Cardiac muscle cell (in vitro differentiated cells and primary cell): ENCODE results near the gene CACNA2D4. TPM values are rescaled to one million over a fixed set of nuclear protein-coding genes. Genes with fewer than 3 reads are reported as not detected.
A peak's percentile ranks its signal among the peaks of the same experiment; 100 is the strongest.

ENCODE experiments used
- DNase-seq, 2 donors: peaks; one replicate each; pipeline versions ENCODE4 v3.0.0 to v3.0.0-alpha.2; 2010 to 2017; ENCODE audit warnings: low read depth in 1 of 2, low spot score in 1 of 2
- H3K27ac ChIP-seq: fragments of 200-600 bp; sonication (generic); 2 replicates; pipeline ENCODE4 v1.5.1; 2016
- H3K27me3 ChIP-seq: fragments of 200-600 bp; sonication (generic); 2 replicates; pipeline ENCODE4 v1.6.0; 2016; ENCODE audit warnings: control low read depth
- H3K36me3 ChIP-seq: fragments of 200-600 bp; sonication (generic); 2 replicates; pipeline ENCODE4 v1.5.1; 2016; ENCODE audit warnings: control low read depth
- H3K4me1 ChIP-seq: fragments of 200-600 bp; sonication (generic); 2 replicates; pipeline ENCODE4 v1.8.1; 2017; ENCODE audit warnings: low read depth, mild to moderate bottlenecking, mixed run types
- H3K4me3 ChIP-seq: fragments of 200-600 bp; sonication (generic); 2 replicates; pipeline ENCODE4 v1.5.1; 2016; ENCODE audit warnings: mild to moderate bottlenecking
- H3K9me3 ChIP-seq: fragments of 200-600 bp; sonication (generic); 2 replicates; pipeline ENCODE4 v1.5.1; 2017; ENCODE audit warnings: low read depth, mild to moderate bottlenecking, control low read depth
- polyA plus RNA-seq: library from polyadenylated mRNA; unstranded; fragments of >200 nt; fragmentation: Nextera tagmentation; extraction: Ambion mirVana; gene quantifications from 2 replicates; pipeline ENCODE4 v1.2.1, GENCODE V29; 2016
- total RNA-seq: library from RNA; depleted of rRNA; stranded (reverse); fragments of >200 nt; gene quantifications from 2 replicates; pipeline ENCODE4 v1.2.3, GENCODE V29; 2016
- TF ChIP-seq, protein P1 (sequence below): IDR thresholded peaks from 2 replicates; pipeline ENCODE4 v1.5.1; 2012; ENCODE audit warnings: low read depth, mild to moderate bottlenecking, low read length

Gene CACNA2D4
- total and polyA plus RNA-seq, 2 experiments from 2014 or later = 0.39 to 1.3 TPM

DNA sequence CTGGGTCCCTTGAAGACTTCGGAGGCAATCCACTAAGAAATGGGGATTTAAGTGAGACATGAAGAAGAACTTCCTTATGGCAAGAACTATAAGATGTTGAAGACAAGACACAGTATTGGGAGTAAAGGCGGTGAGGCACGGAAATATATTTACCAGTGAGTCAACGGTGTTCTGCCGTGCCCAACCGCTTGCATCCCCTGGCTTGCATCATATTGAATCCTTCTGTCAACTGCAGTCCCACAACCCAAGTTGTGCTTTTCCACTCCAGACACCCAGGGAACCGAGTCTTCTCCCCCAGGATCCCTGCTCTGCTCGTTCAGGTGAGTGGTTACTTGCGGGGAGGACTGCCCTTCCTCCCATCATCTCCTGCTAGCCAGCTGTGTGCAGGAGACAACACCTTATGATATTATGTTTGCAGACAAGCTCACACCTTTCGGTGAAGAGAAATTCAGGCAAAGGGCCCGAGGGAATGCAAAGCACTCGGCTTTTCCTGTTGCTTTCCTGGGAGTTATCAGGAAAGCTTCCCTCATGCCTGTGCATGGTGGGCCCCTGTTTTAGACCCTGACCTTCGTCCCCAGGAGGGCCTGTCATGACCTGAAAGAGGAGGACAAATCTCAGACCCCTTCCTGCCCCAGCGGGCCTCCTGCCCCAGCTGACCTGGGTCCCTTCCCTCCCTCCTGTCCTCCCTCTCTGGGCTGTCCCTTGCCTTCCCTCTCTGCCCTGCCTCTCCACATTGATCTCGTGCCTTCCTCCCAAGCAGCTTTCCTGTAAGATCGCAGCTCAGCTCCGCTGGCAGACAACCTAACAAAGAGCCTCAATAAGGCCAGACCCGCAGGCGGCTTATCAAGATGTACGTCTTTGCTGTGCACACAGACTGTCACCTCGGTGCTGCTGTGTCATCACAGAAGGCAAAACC lies 102.4 kb downstream of the CACNA2D4 start:
- Histone ChIP-seq H3K36me3 (no peaks in the 10 kb centered on the region), H3K27me3 (peaks cover 18% of the 10 kb centered on the region), H3K4me3 (no peak overlapping the region), H3K27ac (no peak overlapping the region), H3K4me1 (peaks cover 7% of the 10 kb centered on the region), H3K9me3 (no peaks in the 10 kb centered on the region)
- peak in 1 of 2 donors; percentile 29 for DNase-seq
- TF ChIP-seq, protein P1, sequence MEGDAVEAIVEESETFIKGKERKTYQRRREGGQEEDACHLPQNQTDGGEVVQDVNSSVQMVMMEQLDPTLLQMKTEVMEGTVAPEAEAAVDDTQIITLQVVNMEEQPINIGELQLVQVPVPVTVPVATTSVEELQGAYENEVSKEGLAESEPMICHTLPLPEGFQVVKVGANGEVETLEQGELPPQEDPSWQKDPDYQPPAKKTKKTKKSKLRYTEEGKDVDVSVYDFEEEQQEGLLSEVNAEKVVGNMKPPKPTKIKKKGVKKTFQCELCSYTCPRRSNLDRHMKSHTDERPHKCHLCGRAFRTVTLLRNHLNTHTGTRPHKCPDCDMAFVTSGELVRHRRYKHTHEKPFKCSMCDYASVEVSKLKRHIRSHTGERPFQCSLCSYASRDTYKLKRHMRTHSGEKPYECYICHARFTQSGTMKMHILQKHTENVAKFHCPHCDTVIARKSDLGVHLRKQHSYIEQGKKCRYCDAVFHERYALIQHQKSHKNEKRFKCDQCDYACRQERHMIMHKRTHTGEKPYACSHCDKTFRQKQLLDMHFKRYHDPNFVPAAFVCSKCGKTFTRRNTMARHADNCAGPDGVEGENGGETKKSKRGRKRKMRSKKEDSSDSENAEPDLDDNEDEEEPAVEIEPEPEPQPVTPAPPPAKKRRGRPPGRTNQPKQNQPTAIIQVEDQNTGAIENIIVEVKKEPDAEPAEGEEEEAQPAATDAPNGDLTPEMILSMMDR = no peak

DNA sequence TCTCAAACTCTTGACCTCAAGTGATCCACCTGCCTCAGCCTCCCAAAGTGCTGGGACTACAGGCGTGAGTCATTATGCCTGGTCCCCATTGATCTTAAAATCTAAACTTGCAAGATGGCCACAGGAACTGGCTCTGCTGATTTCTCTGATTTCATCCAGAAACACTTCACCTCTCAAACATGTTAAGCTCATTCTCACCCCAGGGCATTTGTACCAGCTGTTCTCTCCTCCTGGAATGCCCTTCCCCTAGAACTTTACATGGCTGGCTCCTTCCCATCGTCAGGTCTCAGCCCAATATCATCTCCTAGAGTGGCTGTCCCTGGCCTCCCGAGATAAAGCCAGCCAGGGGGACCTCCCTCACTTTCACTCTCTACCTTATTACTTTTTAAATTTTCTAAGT lies 103.3 kb downstream of the CACNA2D4 start:
- H3K4me1 ChIP-seq = peaks cover 5% of the 10 kb centered on the region
- no peak overlapping the region for H3K27ac ChIP-seq
- TF ChIP-seq, protein P1 = no peak
- no peak overlapping the region for H3K4me3 ChIP-seq
- H3K9me3 ChIP-seq = no peaks in the 10 kb centered on the region
- H3K36me3 ChIP-seq = no peaks in the 10 kb centered on the region
- no peak for DNase-seq
- peaks cover 8% of the 10 kb centered on the region for H3K27me3 ChIP-seq

DNA sequence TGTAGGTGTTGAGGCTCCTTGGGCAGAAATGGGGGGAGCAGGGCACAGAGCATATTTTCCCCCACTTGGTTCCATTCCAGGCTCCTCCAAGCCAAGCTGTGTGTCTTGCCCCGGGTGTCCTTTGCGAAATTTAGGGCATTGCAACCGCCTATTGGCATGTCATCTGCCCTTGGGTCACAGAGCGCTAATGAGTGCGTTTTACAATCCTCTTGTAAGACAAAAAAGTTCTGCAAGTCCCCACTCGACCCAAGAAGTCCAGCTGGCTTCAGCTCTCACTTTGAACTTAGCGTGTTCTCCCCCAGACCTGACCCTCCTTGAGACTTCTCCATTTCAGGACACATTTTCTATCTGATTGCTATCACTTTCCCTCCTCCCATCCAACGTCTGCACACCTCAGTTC lies 104.2 kb downstream of the CACNA2D4 start:
- Histone ChIP-seq H3K4me1 (no peaks in the 10 kb centered on the region), H3K27me3 (no peaks in the 10 kb centered on the region), H3K36me3 (no peaks in the 10 kb centered on the region), H3K4me3 (no peak overlapping the region), H3K9me3 (no peaks in the 10 kb centered on the region), H3K27ac (no peak overlapping the region)
- DNase-seq = no peak
- TF ChIP-seq, protein P1 = no peak

GRCh38 chr12:1812650-1813302 lies 105.7 kb downstream of the CACNA2D4 start:
- Histone ChIP-seq H3K27ac (no peak overlapping the region), H3K4me1 (no peaks in the 10 kb centered on the region), H3K36me3 (no peaks in the 10 kb centered on the region), H3K27me3 (no peaks in the 10 kb centered on the region), H3K9me3 (no peaks in the 10 kb centered on the region), H3K4me3 (no peak overlapping the region)
- peak in 1 of 2 donors; percentile 83 for DNase-seq
- TF ChIP-seq, protein P1 = no peak

GRCh38 chr12:1811948-1812291 lies 106.5 kb downstream of the CACNA2D4 start:
- Histone ChIP-seq H3K9me3 (no peaks in the 10 kb centered on the region), H3K27ac (no peak overlapping the region), H3K4me3 (no peak overlapping the region), H3K36me3 (no peaks in the 10 kb centered on the region), H3K27me3 (no peaks in the 10 kb centered on the region), H3K4me1 (no peaks in the 10 kb centered on the region)
- no peak for DNase-seq
- TF ChIP-seq, protein P1 = no peak
